ENCODE data around the gene SGCD.

The SGCD gene

DNA sequence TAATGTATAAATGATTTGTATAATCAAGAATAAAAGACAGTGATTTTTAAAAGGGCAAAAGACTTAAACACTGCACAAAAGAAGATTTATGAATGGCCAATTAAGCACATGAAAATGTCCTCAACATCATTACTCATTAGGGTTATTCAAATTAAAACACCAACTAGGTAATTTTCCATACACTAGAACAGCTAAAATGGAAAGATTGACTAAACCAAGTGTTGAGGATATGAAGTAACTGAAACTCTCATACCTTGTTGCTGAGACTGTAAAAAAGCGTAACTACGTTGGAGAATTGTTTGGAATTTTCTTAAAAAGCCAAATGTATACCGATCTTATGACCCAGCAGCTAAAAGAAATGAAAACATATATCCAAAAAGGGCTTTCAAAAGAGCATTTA lies 144.9 kb downstream of the SGCD start:
- DNase-seq = no peak

DNA sequence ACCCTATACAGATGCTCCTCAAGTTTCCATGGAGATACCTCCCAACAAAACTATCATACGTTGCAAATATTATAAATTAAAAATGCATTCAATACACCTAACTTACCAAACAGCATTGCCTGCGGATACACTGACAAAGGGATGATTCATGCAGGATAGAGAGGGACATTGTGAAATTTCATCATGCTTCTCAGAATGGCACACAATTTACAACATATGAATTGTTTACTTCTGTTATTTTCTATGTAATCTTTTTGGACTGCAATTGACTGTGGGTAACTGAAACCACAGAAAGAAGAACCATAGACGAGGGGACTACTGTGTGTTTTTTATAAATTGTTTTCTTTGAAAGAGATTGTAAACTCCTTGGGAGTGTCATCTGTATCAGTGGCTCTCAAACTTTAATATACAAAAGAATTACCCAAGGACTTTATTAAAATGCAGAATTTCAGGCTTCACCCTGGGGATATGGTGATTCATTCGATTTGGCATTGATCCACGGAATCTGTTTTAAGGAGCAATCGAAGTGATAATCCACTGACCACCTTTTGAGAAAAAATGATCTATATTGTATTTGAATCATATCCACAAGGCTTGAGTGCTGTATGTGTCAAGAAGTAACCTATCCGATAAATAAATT lies 146.4 kb downstream of the SGCD start:
- no peak for DNase-seq

DNA sequence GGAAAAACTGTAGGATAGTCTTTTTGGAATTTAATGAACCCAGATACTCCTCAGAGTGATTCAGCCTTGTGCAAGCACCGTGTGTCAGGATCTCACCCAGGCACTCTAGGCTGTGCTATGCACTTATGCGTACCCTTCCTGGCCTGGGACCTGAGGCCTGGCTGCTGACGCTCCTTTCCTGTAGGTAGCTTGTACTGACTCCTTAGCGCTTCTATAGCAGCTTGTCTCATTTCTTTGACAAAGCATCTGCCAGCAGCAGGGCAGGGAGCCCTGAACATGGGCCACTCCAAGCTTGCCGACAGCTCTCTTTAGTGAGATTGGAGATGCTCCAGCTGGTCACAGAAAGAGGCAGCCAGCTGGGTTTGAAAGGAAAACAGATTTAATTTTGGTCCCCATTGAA lies 147.3 kb downstream of the SGCD start:
- DNase-seq = no peak

DNA sequence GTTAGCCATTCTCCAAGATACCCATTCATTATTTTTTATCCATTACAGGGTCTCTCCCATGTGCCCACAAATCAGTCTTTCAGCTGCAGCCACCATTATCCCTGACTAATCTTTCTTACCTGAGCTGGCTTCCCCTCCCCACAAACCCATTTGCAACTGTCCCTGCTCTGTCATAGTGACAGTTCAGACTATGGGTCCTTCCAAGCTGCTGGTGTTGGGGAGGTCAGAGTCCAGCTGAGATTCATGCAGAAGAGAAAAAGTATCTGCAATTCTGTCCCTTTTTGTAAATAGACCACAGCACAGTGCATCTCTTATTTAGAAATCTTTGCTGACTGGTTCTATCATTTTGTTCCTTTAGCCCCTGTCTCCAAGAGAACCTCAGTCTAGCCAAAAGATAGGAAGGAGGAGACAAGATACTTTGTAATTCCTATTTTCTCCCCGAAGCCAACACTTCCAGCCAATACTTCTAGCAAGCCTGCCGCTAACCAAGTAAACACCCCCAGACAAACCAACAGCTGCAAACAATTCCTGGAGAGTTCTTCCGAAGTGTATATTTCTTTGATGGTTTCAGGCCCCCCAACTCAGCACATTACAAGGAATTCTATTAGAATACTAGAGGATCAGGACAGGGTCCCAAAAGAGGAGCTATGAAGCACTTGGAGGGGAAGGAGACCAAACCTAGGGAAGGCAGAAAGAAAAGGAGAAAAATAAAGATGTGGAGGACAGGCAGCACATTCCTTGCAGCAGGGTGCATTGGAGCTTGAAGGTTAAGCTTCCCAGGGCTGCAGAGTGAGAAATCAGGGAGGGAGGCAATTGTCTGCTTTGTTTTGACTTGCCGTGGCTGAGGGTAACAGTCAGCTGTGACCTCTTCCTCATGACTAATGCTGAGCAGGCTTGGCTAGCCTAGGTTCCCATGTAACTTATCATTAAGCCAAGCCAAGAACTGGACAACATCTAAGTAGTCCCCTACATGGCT lies 148.5 kb downstream of the SGCD start:
- no peak for DNase-seq

DNA sequence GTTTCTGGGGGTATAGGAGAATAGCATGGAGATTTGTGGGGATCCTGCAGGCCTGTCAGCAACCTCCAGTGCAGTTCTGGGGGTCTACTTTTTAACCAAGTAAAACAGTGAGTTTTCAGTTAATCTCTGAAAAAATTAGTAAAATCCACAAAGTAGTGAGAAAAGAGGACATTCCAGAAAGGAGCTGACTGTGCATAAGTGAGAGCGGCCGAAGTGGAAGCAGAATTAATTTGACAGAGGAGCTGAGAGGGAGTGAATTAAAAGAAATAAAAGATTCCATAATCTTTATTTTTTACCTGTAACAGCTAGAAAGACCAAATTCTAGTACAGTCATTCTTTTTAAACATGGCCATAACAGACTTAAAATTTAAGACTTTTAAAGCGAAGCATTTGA lies 149.2 kb downstream of the SGCD start:
- DNase-seq = no peak

DNA sequence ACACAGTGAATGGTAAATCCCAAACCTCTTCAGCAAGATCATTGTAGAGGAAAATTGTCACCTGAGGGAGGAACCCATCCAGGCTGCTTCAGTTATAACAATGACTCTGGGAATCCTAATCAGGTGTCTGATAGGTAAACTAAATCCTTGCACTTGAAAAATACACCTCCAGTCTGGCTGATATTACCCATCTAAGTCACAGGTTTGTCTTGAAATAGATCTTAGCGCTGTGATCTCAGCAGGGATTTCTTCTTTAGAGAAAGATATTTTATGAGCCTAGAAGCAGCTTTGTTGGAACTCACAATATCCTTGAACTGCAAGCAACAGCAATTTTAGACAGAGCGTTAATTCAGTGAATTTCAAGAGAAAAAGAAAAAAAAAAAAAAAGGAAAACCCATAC lies 149.7 kb downstream of the SGCD start:
- no peak for DNase-seq

DNA sequence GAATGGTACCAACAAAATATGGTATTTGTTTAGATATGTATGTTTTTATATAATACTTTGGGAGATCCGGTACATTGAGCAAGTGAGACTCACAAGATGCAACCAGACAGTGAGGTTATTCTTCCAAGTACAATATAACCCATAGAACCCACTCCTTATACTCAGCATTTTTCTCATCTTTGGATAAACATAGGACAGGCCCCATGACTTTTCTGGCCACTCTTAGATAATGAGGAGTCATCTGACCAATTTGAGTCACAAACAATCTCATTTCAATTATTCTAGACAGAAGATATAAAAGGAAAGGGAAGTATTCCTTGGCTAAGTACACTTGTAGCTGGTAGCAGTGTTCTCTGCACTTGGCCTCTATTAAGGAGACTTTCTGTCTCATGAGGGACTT lies 150.2 kb downstream of the SGCD start:
- no peak for DNase-seq

DNA sequence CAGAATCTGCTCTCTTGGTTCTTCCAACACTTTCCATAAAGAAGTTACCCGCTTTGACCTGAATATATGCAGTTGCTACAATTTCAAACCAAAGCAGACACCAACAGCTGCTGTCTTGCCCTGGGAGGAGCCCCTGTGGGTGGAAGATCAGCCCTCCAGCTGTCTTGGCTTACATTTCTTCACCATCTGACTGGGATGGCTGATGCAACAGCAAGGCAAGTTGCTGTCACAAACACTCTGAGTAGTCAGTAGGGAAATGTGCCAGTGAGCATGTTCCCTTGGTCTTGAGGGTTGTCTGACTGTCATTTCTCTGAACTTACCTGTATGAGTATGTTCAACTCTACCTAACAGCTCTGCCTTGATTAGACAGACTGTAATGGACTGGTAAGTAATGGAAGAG lies 152.9 kb downstream of the SGCD start:
- no peak for DNase-seq

DNA sequence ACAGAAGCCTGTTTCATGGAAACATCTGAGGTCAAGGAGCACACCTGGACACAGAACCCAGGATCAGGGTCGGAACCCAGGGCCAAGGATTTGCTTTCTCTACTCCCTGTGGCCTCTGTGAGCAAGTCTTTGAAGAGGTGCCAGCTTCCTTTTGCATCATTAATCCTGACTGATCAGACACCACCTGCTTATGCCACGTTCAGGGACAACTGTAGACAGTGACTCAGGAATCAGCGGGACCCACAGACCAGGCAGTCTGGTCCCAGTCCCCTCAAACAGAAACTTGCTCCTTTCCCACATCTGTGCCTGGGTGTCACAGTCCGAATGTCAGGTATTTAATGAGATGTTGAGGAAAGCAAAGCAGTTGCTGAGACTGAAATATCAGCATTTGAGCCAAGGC lies 154.8 kb downstream of the SGCD start:
- DNase-seq = no peak

DNA sequence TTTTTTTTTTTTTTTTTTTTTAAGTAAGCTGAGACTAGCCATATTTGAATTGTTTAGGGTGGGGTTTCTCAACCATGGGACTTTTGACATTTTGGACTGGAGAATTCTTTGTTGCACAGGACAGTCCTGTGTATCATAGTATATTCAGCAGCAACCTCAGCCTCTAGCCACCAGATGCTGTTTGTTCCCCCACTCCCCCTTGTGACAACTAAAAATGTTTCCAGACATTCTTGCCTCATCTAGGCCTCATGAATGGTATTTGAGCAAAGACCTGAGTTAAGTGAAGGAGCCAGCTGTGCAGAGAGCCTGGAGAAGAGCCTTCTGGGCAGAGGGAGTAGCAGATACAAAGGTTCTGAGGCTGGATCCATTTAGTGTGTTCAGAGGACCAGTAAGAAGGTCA lies 155.9 kb downstream of the SGCD start:
- DNase-seq = no peak

DNA sequence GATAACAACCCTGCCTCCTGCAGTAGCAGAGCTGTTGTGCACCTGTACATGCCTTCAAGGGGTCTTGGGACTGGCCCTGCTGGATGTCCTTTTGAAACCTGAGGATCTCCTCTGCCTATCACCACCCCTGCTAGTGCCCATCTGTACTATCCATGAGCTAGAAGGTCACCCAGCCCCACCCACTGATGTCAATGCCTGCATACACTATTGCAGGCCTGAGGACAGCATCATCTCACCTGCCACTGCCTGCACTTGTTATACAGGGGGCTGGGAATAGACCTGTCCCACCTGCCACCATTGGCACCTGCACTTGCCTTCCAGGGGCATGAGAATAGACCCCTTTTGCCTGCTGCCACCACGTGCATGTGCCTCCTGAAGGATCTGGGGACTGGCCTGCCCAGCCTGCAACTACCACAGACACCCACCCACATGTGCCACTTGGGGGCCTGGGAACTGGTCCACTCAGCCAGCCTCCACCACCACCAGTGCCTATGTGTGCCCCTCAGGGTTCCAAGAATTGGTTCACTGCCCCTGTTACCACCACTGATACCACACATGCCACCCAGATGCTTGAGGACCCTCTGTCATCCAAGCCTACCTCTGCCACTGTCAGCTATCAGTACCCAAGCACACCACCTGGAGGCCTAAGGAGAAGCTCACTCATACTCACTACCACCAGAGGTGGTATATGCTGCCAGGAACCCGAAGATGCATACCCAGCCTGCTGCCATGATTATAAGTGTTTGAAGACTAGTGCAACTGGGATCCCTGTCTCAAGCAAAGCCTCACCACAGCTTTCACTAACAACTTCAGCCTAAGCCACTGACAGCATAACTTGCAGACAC lies 159.7 kb downstream of the SGCD start:
- DNase-seq = no peak

DNA sequence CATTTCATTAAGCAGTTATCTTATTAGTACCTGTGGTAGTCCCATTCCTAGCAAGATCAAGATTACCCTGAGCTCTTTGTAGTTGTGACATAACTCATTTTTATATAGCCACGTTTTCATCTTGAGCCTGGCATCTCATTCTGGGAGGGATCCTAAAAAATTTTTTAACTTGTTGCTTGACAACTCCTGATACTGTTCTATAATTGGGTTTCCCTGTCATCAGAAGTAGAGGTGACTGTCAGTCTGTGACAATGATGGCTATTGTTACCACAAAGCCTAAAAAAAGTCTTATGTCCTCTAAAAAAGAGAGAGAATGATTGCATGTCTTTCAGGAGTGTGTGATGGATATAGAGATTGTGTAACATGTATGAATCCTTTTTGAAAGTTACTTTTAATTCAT lies 164.8 kb downstream of the SGCD start:
- no peak for DNase-seq

DNA sequence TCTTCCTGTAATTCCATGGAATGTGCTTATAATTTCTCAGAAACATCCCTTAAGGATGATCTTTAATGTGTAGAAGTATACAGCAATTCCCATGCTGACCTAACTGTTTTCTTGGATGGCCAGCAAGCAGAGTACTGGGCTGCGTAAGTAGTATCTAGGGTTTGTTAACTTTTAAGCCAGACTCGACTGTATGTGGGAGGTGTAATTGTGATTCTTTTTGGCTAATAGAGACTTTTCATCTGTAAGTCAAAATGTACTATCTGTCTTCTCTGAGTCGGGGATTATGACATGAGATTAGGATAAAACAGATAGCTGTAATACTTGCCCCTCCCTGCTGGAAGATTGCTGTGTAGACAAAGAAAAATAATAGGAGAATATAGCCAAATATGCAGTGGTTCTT lies 169.3 kb downstream of the SGCD start:
- no peak for DNase-seq

DNA sequence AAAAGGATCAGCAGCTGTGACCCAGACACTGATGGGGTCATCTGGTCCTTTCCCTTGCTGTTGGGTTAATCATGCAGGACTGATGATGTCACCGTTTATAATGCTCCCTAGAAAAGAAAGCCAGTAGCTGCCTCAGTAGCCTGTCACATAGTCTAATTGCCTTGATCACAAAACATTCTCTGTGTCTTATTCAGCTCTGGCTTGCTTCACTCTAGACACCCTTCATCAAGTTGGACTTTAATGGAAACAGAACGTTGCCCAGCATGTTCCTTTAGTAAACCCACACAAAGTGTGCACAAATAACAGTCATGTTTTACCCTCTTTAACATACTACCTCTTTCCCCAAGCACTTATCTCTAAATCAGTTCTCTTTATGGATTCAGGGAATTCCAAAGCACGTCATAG lies 170.8 kb downstream of the SGCD start:
- DNase-seq = no peak

DNA sequence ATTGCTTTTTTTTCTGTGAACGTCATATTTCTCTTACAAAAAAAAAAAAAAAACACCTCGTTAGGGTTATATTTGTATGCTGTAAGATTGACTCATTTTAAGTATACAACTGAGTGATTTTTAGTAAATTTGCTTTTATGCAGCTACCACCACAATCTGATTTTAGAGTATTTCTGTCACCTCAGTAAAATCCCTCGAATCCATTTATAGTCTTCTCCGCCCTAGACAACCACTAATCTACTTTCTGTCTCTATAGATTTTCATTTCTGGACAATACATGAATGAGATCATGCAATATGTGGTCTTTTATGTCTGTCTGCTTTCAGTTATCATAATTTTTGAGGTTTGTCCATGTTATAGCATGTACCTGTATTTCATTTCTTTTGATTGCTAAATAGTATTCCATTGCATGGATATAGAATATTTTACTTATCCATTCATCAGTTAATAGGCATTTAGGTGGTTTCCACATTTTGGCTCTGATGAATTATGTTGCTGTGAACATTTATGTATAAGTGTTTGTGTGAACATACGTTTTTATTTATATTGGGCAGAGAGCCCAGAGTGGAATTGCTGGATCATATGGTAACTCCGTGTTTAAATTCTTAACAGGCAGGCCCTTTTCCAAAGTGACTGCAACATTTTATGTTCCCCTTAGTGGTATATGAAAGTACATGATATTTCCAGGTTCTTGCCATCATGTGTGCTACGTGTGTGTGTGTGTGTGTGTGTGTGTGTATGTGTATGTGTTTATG lies 171.4 kb downstream of the SGCD start:
- no peak for DNase-seq

DNA sequence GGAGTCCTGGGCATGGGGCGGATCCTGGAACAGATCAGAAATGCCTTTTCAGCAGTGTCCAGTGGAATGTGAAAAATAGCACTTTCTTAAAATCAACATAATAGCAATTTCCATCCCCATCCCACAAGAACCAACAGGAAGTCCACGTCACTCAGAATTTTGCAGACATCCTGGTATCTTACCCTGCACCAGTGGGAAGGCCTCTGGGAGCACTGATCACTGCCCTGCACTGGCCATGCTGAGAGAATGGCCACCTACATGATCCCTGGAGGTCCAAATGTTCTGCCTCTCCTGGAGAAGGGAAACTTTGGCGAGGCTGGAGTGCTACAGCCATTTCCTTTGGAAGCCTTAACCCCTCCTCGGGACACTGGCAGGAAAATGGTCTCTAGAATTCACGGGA lies 173.8 kb downstream of the SGCD start:
- no peak for DNase-seq

DNA sequence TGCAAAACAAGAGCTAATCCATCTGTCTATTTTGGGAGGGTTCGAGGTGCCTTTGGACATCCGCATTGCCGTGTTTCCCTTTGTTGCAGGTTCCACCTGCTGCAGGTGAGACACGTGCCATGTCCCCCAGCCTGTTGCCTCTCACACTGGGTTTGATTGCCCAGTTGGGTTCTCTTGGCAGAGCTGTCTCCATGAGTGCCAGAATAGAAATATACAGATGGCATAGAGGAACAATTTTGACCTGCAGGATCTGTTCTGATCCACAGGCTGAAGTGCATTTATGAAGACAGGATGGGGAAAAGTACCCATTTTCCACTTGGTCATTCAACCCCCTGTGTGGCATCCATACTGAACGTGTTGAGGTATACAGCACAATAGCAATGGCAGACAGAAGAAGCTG lies 178.1 kb downstream of the SGCD start:
- no peak for DNase-seq

DNA sequence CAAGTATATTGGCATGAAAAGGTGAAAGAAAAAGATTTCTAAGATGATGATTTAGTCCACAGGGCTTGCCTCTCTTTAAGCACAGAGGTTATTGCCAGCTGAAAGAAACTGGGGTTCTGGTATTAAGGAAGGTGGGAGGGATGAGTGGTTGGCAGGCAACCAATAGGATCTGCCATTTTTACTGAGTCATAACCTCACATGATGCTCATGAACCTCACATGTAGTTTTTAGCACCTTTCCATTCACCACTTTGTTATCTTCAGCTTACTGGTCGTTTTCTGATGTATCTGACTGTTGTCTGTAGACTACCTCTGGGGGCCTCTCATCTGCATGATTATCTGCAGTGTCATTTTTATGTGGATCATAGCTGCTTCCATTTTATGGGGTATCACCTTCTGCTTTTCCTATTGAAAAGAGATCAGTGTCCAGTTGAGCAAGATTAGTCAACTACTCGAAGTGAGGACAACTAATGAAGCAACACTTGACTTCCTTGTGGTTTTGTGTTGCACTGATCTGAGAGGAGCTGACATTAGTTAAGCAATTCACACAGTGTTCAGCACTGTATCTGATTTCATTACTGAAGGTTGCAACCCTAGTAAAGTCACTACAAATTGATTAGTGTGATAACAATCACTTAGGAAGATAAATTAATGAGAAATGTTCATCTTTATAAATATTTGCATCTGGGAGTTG lies 186.3 kb downstream of the SGCD start:
- no peak for DNase-seq

DNA sequence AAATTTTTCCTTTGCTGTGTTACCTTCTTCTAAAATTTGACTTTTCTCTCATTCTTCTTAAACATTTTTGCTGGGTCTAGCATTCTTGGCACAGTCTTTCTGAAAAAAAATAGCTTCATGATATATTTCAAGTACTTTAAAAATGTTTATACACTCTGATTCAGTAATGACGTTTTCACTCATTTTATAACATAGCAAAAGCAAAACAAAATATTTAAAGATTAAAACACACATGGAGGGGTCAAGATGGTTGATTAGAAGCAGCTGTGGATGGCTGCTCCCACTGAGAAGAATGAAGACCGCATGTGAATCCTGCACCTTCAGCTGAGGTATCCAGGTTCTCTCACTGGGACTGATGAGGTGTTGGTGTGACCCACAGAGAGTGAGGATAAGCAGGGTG lies 188.2 kb downstream of the SGCD start:
- DNase-seq = no peak

DNA sequence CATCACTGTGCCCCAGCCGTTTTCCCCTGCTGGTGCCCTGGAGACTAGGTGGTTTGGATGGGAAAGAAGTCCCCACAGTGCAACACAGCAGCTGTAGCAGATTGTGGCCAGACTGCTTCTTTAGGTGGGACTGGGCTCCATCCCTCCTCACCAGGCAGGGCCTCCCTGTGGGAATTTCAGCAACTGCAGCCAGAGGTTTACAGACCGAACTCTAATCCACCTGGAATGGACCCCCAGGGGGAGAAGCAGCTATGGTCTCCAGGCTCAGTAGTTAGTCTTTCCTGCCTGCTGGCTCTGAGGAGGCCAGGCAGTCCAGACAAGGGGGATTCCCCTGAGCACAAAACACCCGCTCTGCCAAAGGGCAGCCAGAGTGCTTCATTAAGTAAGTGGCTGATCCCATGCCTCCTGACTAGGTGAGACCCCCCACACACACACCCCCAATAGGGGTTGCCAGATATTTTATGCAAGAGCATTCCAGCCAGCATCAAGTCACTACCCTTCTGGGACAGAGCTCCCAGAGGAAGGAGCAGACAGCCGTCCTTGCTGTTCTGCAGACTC lies 188.9 kb downstream of the SGCD start:
- no peak for DNase-seq

DNA sequence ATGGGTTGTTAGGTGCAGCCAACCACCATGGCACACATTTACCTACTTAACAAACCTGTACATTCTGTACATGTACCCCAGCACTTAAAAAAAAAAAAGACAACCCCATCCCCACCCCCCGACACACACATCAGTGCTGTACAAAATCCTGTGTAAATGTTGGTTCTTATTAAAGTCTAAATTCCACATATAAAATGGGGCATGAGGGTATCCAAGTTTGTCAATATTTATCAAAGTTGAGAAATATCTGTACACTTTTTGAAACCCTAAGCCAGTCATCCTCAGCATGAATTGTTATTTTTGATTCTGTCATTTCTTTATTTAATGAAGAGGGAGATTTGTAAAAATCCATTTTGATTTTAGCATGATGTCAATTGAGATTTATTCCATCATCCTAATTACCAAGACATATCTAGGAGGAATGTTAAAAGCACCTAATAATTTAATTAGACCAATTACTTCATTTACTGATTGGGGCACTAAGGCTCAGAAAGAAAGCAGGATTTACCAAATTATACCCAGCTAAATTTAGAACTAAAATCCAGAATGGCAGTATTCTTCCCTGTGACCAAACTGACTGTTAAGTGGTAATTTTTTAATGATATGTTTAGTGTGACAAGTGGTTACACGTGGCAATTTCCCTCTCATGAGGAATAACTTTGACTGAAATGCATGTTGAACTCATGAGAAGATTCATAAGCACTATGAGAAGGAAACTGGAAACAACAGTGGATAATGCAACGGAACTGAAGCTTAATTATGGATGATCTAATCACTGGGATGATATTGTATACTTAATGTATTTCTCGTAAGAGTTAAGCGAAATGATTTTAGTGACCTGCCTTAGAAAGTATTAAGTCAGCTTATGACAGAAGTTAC lies 195.9 kb downstream of the SGCD start:
- DNase-seq = no peak
